ENCODE measurements around the gene TNP1. TPM values are rescaled to one million over a fixed set of nuclear protein-coding genes. Genes with fewer than 3 reads are reported as not detected.

TNP1 gene
- total RNA-seq, 1 donor from 2014 or later: not detected

- FAIRE-seq (no peak), DNase-seq (ENCODE audit: low read depth) (peak; percentile 60)
- H3K27me3 ChIP-seq (ENCODE audit: control insufficient read depth, insufficient read depth, low read length): no peaks in the 10 kb centered on the region
- no peaks in the 10 kb centered on the region for H3K36me3 ChIP-seq (ENCODE audit: control insufficient read depth, insufficient read depth, low read length)
- TF ChIP-seq CTCF (IDR thresholded peaks at IDR 0.05; ENCODE audit: insufficient read depth, low read length, severe bottlenecking): no peak
- H3K4me3 ChIP-seq (ENCODE audit: low read depth, low read length): no peak overlapping the region
Measured at GRCh38 chr2:216858312-216858711, 1.6 kb downstream of the TNP1 start.

GRCh38 chr2:216857131-216857550 lies 2.7 kb downstream of the TNP1 start:
- Histone ChIP-seq H3K36me3 (ENCODE audit: control insufficient read depth, insufficient read depth, low read length) (no peaks in the 10 kb centered on the region), H3K4me3 (ENCODE audit: low read depth, low read length) (no peak overlapping the region), H3K27me3 (ENCODE audit: control insufficient read depth, insufficient read depth, low read length) (no peaks in the 10 kb centered on the region)
- TF ChIP-seq CTCF (IDR thresholded peaks at IDR 0.05; ENCODE audit: insufficient read depth, low read length, severe bottlenecking): no peak
- FAIRE-seq (no peak), DNase-seq (ENCODE audit: low read depth) (peak; percentile 56)

- TF ChIP-seq CTCF (IDR thresholded peaks at IDR 0.05; ENCODE audit: insufficient read depth, low read length, severe bottlenecking): no peak
- DNase-seq (ENCODE audit: low read depth): no peak
- FAIRE-seq: no peak
Measured at GRCh38 chr2:216856406-216857065, 3.3 kb downstream of the TNP1 start.

GRCh38 chr2:216855605-216856004 lies 4.3 kb downstream of the TNP1 start:
- Histone ChIP-seq H3K36me3 (ENCODE audit: control insufficient read depth, insufficient read depth, low read length) (no peaks in the 10 kb centered on the region), H3K4me3 (ENCODE audit: low read depth, low read length) (no peak overlapping the region), H3K27me3 (ENCODE audit: control insufficient read depth, insufficient read depth, low read length) (no peaks in the 10 kb centered on the region)
- no peak for TF ChIP-seq CTCF (IDR thresholded peaks at IDR 0.05; ENCODE audit: insufficient read depth, low read length, severe bottlenecking)
- FAIRE-seq (no peak), DNase-seq (ENCODE audit: low read depth) (no peak)

More at GRCh38 chr2:216856406-216857065, 3.3 kb downstream of the TNP1 start:
- Histone ChIP-seq H3K4me3 (ENCODE audit: low read depth, low read length) (no peak overlapping the region), H3K36me3 (ENCODE audit: control insufficient read depth, insufficient read depth, low read length) (no peaks in the 10 kb centered on the region), H3K27me3 (ENCODE audit: control insufficient read depth, insufficient read depth, low read length) (no peaks in the 10 kb centered on the region)

GRCh38 chr2:216855079-216855478 lies 4.8 kb downstream of the TNP1 start:
- TF ChIP-seq CTCF (IDR thresholded peaks at IDR 0.05; ENCODE audit: insufficient read depth, low read length, severe bottlenecking): no peak

More at GRCh38 chr2:216855079-216855478, 4.8 kb downstream of the TNP1 start:
- DNase-seq (ENCODE audit: low read depth): no peak
- Histone ChIP-seq H3K4me3 (ENCODE audit: low read depth, low read length) (no peak overlapping the region), H3K27me3 (ENCODE audit: control insufficient read depth, insufficient read depth, low read length) (no peaks in the 10 kb centered on the region), H3K36me3 (ENCODE audit: control insufficient read depth, insufficient read depth, low read length) (no peaks in the 10 kb centered on the region)
- FAIRE-seq: no peak
